Measurements from ENCODE around the gene SETX.
A peak's percentile ranks its signal among the peaks of the same experiment; 100 is the strongest.

The SETX gene

GRCh38 chr9:132324425-132324824, 30.4 kb downstream of the SETX start (continued):
- TF ChIP-seq ZNF280C (tag by site-specific recombination; IDR thresholded peaks at IDR 0.05), result no peak

- Histone ChIP-seq H3K27ac (ENCODE audit: extremely low read depth, low read depth, low read length) (no peak overlapping the region), H3K4me3 (ENCODE audit: low read depth, low read length) (no peak overlapping the region), H3K9me3 (ENCODE audit: control insufficient read depth, insufficient read depth, low read depth, low read length) (no peaks in the 10 kb centered on the region), H3K36me3 (ENCODE audit: control insufficient read depth in 2 of 2, insufficient read depth in 1 of 2, low read length in 2 of 2) (peaks cover 12 to 66% of the 10 kb centered on the region in 2 experiments; a peak in 2 of 3 replicates), H3K4me1 (ENCODE audit: control insufficient read depth, insufficient read depth, low read length) (no peaks in the 10 kb centered on the region)
- POLR2A ChIA-PET, result no interaction called here
- CTCF ChIA-PET, result interaction anchor here (1.1 to 2.0 kb wide), 2 partner anchors 12 to 51 kb away, joined by 3 to 7 read pairs; no protein-coding TSS in a partner anchor
- TF ChIP-seq ZSCAN18 (tag by site-specific recombination; IDR thresholded peaks at IDR 0.05) (no peak), PRDM1 (tag by site-specific recombination; IDR thresholded peaks at IDR 0.05) (peak; percentile 58)
Measured at GRCh38 chr9:132319421-132320110, 35.2 kb downstream of the SETX start.

- Histone ChIP-seq H3K27ac (ENCODE audit: extremely low read depth, low read depth, low read length) (no peak overlapping the region), H3K36me3 (ENCODE audit: control insufficient read depth in 2 of 2, insufficient read depth in 1 of 2, low read length in 2 of 2) (peaks cover 34 to 73% of the 10 kb centered on the region in 2 experiments), H3K9me3 (ENCODE audit: control insufficient read depth, insufficient read depth, low read depth, low read length) (no peaks in the 10 kb centered on the region), H3K4me3 (ENCODE audit: low read depth, low read length) (no peak overlapping the region), H3K4me1 (ENCODE audit: control insufficient read depth, insufficient read depth, low read length) (no peaks in the 10 kb centered on the region)
- TF ChIP-seq GFI1B (tag by site-specific recombination; IDR thresholded peaks at IDR 0.05), result no peak
- no peak for TF ChIP-seq ZNF558 (tag by site-specific recombination; IDR thresholded peaks at IDR 0.05)
- no peak for TF ChIP-seq SP3 (tag by site-specific recombination; IDR thresholded peaks at IDR 0.05)
- TF ChIP-seq ZNF221 (tag by site-specific recombination; IDR thresholded peaks at IDR 0.05; ENCODE audit: borderline replicate concordance), result no peak
- no peak for TF ChIP-seq ZBTB21 (tag by site-specific recombination; IDR thresholded peaks at IDR 0.05)
- no peak for TF ChIP-seq ZNF146 (tag by site-specific recombination; IDR thresholded peaks at IDR 0.05)
- no peak for TF ChIP-seq MEIS1 (CRISPR knock-in tag; IDR thresholded peaks at IDR 0.05; ENCODE audit: borderline replicate concordance)
- no peak for TF ChIP-seq ZFP3 (tag by site-specific recombination; IDR thresholded peaks at IDR 0.05; ENCODE audit: low read depth)
- TF ChIP-seq ZSCAN18 (tag by site-specific recombination; IDR thresholded peaks at IDR 0.05), result no peak
- TF ChIP-seq ELK4 (IDR thresholded peaks at IDR 0.05; ENCODE audit: borderline replicate concordance, low read depth, low read length), result no peak
- TF ChIP-seq ZBTB48 (tag by site-specific recombination; IDR thresholded peaks at IDR 0.05), result no peak
- TF ChIP-seq ZNF677 (tag by site-specific recombination; IDR thresholded peaks at IDR 0.05), result no peak
- no peak for TF ChIP-seq ZNF366 (tag by site-specific recombination; conservative IDR thresholded peaks at IDR 0.05)
- TF ChIP-seq ZNF791 (tag by site-specific recombination; IDR thresholded peaks at IDR 0.05), result no peak
- ChIA-PET POLR2A (interaction anchor here (0.6 to 0.7 kb wide), 2 partner anchors 32 to 42 kb away, joined by 3 read pairs; partner anchors contain the start of gene SETX), CTCF (interaction anchor here (1.0 to 2.5 kb wide), 6 partner anchors 15 to 150 kb away, joined by 3 to 11 read pairs (median 3); no protein-coding TSS in a partner anchor)
Measured at GRCh38 chr9:132312873-132313272, 41.9 kb downstream of the SETX start.

Measured in HEK293 (cell line).